K562 (cell line): ENCODE measurements around the gene WNT16. TPM values are rescaled to one million over a fixed set of nuclear protein-coding genes. Genes with fewer than 3 reads are reported as not detected.

ENCODE experiments used
- ATAC-seq: fragments of 200-7000 bp; cut with Tn5 transposase; 3 replicates; pipeline ENCODE4 v1.9.1; 2020; ENCODE audit warnings: moderate library complexity
- BruUV-seq: library from RNA; stranded (reverse); fragments of 400-500 nt; replicated peaks from 2 replicates; lab custom pipeline; 2021; lab: Mats Ljungman, UMichigan
- CTCF ChIA-PET: fragments of 300-600 bp; formaldehyde crosslinking; extraction: SDS; loops from one replicate; lab custom pipeline; 2021; ENCODE audit warnings: low intra/inter-chr PET ratio; lab: Yijun Ruan, JAX
- POLR2A ChIA-PET: fragments of 300-600, 350-650 bp; sonication (Branson Sonifier 250); formaldehyde crosslinking; extraction: SDS; loops from one replicate; lab custom pipeline; 2021; ENCODE audit warnings: antibody characterized with exemption, inconsistent platforms; lab: Yijun Ruan, JAX
- DNase-seq, 4 experiments: peaks; one replicate each; pipeline versions ENCODE4 v3.0.0 to v3.0.0-alpha.2; 2011 to 2018; ENCODE audit warnings: low spot score in 3 of 4, mixed read lengths in 3 of 4; ENCODE audit errors: extremely low read depth in 1 of 4
- FAIRE-seq: peaks from 2 replicates; lab custom pipeline; 2011; peaks lifted over from hg19 to GRCh38; lab: Jason Lieb, UNC
- H2AFZ ChIP-seq: 2 replicates; pipeline ENCODE4 v1.6.0; 2011; ENCODE audit warnings: low read depth, low read length, control low read depth, inconsistent platforms
- H3K27ac ChIP-seq: fragments of 200-600 bp; 3 replicates; pipeline ENCODE4 v1.8.0; 2011; ENCODE audit warnings: low read depth, mild to moderate bottlenecking, control low read depth, inconsistent platforms, low read length, moderate library complexity, mixed read lengths; ENCODE audit errors: extremely low read depth
- H3K27me3 ChIP-seq, 2 experiments: fragments of 300-600 bp in 1 of 2; 2 replicates in 1 of 2; 3 replicates in 1 of 2; pipeline versions ENCODE4 v1.6.0 to v1.8.0; 2011; ENCODE audit warnings: inconsistent platforms in 2 of 2, low read length in 2 of 2, mild to moderate bottlenecking in 1 of 2, mixed read lengths in 1 of 2, moderate library complexity in 1 of 2; ENCODE audit not compliant: control insufficient read depth in 2 of 2, insufficient read depth in 2 of 2
- H3K36me3 ChIP-seq: fragments of 300-600 bp; 3 replicates; pipeline ENCODE4 v1.8.0; 2011; ENCODE audit warnings: mild to moderate bottlenecking, low read length, inconsistent platforms; ENCODE audit not compliant: control insufficient read depth, insufficient read depth
- H3K4me1 ChIP-seq, 2 experiments: fragments of 200-600 bp in 1 of 2; replicated peaks in 1 of 2; 2 replicates in 1 of 2; 3 replicates in 1 of 2; pipeline versions ENCODE4 v1.5.1 to v1.8.0; 2011; ENCODE audit warnings: inconsistent platforms in 2 of 2, low read length in 2 of 2, mild to moderate bottlenecking in 1 of 2, mixed read lengths in 1 of 2, moderate library complexity in 1 of 2; ENCODE audit not compliant: control insufficient read depth in 2 of 2, insufficient read depth in 2 of 2
- H3K4me2 ChIP-seq: 2 replicates; pipeline ENCODE4 v1.6.1; 2011; ENCODE audit warnings: low read length, control low read depth, inconsistent platforms, mixed read lengths; ENCODE audit not compliant: insufficient read depth
- H3K4me3 ChIP-seq: fragments of 200-600 bp; sonication (generic), shearing (Covaris generic); 2 replicates; pipeline ENCODE4 v1.5.1; 2016; ENCODE audit warnings: control low read depth, inconsistent platforms
- H3K79me2 ChIP-seq: fragments of 200-600 bp; 3 replicates; pipeline ENCODE4 v1.8.0; 2011; ENCODE audit warnings: low read length, inconsistent platforms; ENCODE audit not compliant: control insufficient read depth, insufficient read depth
- H3K9ac ChIP-seq, 2 experiments: 2 replicates each; pipeline versions ENCODE4 v1.6.0 to v1.6.1; 2011; ENCODE audit warnings: low read depth in 2 of 2, low read length in 2 of 2, control low read depth in 1 of 2, inconsistent platforms in 1 of 2, mild to moderate bottlenecking in 1 of 2, mixed read lengths in 1 of 2; ENCODE audit not compliant: insufficient read depth in 1 of 2
- H3K9me1 ChIP-seq: one replicate; pipeline ENCODE4 v1.6.0; 2011; ENCODE audit warnings: inconsistent platforms, mild to moderate bottlenecking, low read length, moderate library complexity; ENCODE audit not compliant: control insufficient read depth, insufficient read depth
- H3K9me3 ChIP-seq: replicated peaks from 2 replicates; pipeline ENCODE4 v1.5.1; 2011; ENCODE audit warnings: low read depth, low read length, inconsistent platforms; ENCODE audit not compliant: control insufficient read depth, insufficient read depth
- H4K20me1 ChIP-seq: replicated peaks from 2 replicates; pipeline ENCODE4 v1.6.1; 2011; ENCODE audit warnings: low read length, inconsistent platforms, mixed read lengths; ENCODE audit not compliant: control insufficient read depth, insufficient read depth
- ELF1 ChIP-seq: fragments of 200-800 bp; sonication (Bioruptor generic); IDR thresholded peaks from 2 replicates; pipeline ENCODE4 v1.6.1; 2016; ENCODE audit warnings: missing genetic modification characterization, missing compliant biosample characterization
- HEY1 ChIP-seq: fragments of 250-450 bp; sonication (Bioruptor Pico); IDR thresholded peaks from 2 replicates; pipeline ENCODE4 v1.5.0; 2020; ENCODE audit warnings: mild to moderate bottlenecking, moderate library complexity, borderline replicate concordance
- KDM1A ChIP-seq, 2 experiments: fragments of 450-650 bp; IDR thresholded peaks; 2 replicates each; pipeline ENCODE4 v1.6.1; 2016; ENCODE audit warnings: mild to moderate bottlenecking in 2 of 2
- MAFG ChIP-seq: fragments of 450-650 bp; conservative IDR thresholded peaks from 2 replicates; pipeline ENCODE4 v1.6.1; 2016; ENCODE audit warnings: missing genetic modification characterization, missing compliant biosample characterization
- ZNF668 ChIP-seq: fragments of 250-450 bp; sonication (Bioruptor Pico); IDR thresholded peaks from 2 replicates; pipeline ENCODE4 v1.8.0; 2022; ENCODE audit warnings: mild to moderate bottlenecking, inconsistent platforms
- WGBS: fragments of 100-300 bp; shearing (Covaris generic); methylation state at CpG from one replicate; pipeline ENCODE4 v1.1.6; 2016; ENCODE audit warnings: low coverage, mixed read lengths; ENCODE audit not compliant: insufficient coverage; ENCODE audit errors: missing lambda C conversion rate; 5-methylcytosine and 5-hydroxymethylcytosine counted together
- in situ Hi-C: fragments of 300-500 bp; cut with MboI; formaldehyde crosslinking; loops from 4 replicates; pipeline ENCODE4 v1.15.0; 2018; ENCODE audit warnings: inconsistent platforms, mixed read lengths
- intact Hi-C: fragments of 100-400 bp; cut with micrococcal nuclease; formaldehyde crosslinking; loops from 2 replicates; pipeline ENCODE4 v1.14.2; 2022
- polyA plus RNA-seq, 8 experiments: library from polyadenylated mRNA; depleted of rRNA in 4 of 8; stranded (reverse) in 5 of 8; unstranded in 3 of 8; fragments of >200 nt; fragmentation: Nextera tagmentation in 2 of 8; fragmentation: Illumina TruSeq in 1 of 8; extraction: Ambion mirVana in 2 of 8; extraction: Trizol in 1 of 8; gene quantifications; 2 replicates each; pipeline versions ENCODE4 v1.2.1 to v1.2.3, GENCODE V29; 2011 to 2014; ENCODE audit warnings: inconsistent platforms in 1 of 8, missing spikeins in 1 of 8
- total RNA-seq, 7 experiments: library from RNA; depleted of rRNA in 6 of 7; stranded (reverse); fragments of >200 nt in 6 of 7; fragmentation: Illumina TruSeq in 2 of 7; extraction: Trizol in 2 of 7; gene quantifications; 2 replicates each; pipeline versions ENCODE4 v1.2.1 to v1.2.3, GENCODE V29; 2011 to 2021; ENCODE audit warnings: low replicate concordance in 1 of 7
- TF ChIP-seq, protein P1 (sequence below), 2 experiments: fragments of 450-650 bp in 1 of 2; sonication (generic) in 1 of 2; formaldehyde crosslinking; conservative IDR thresholded peaks; 2 replicates each; pipeline versions ENCODE4 v1.4.0 to v1.8.1; 2020 to 2022; ENCODE audit warnings: mild to moderate bottlenecking in 1 of 2, missing genetic modification reagents in 1 of 2
- TF ChIP-seq, protein P2 (sequence below): fragments of 150-350 bp; conservative IDR thresholded peaks from 2 replicates; pipeline ENCODE4 v1.6.1; 2014; ENCODE audit warnings: low read length

The WNT16 gene
- total and polyA plus RNA-seq, 9 of the 15 experiments (the other 6 are each of a cell fraction or from before 2014, with no cell fraction given): 0.06 to 0.07 TPM; not detected in 7

DNA sequence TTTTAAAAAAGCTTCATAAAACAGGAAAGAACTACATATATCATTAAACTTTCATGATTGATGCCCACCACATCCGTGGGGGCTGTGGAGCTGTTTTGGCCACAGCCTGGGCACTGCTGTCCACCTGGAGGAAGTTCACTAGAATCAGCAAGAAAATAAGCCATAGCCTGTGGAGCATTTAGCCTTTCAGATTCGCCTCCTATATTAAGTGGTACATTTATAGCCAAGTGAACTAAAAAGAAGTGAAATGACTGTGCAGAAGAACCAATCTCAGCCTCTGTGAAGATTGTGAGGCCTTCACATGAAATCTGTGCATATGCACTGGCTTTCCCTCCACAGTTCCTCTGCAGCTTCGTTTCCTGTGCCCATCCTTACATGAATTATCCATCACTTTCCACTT is 23.5 kb downstream of the WNT16 start:
- POLR2A ChIA-PET: interaction anchor here (0.5 to 1.3 kb wide), 6 partner anchors 9 to 398 kb away, joined by 3 to 4 read pairs (median 3); no protein-coding TSS in a partner anchor
- Histone ChIP-seq H3K4me2 (no peak overlapping the region), H3K36me3 (peaks cover 49% of the 10 kb centered on the region; the same call in 2 of the 3 replicates), H4K20me1 (no peaks in the 10 kb centered on the region), H3K9me1 (no peaks in the 10 kb centered on the region), H3K9me3 (no peaks in the 10 kb centered on the region), H3K4me3 (no peak overlapping the region), H3K79me2 (no peaks in the 10 kb centered on the region), H3K9ac (no peak overlapping the region), H3K4me1 (no peaks in the 10 kb centered on the region), H3K27ac (no peak overlapping the region), H3K27me3 (no peaks in the 10 kb centered on the region), H2AFZ (no peak overlapping the region)
- no TSS peak for BruUV-seq
- in situ Hi-C loops: loop anchor here (25.0 kb wide), 1 partner anchor 635 kb away; no protein-coding TSS in a partner anchor
- CTCF ChIA-PET: no interaction called here
- FAIRE-seq: no peak
- DNase-seq: no peak
- intact Hi-C loops: no loop called here
- no peak for ATAC-seq
- 46% methylated on average over 3 of the region's 3 CpGs for WGBS
- TF ChIP-seq, protein P1, sequence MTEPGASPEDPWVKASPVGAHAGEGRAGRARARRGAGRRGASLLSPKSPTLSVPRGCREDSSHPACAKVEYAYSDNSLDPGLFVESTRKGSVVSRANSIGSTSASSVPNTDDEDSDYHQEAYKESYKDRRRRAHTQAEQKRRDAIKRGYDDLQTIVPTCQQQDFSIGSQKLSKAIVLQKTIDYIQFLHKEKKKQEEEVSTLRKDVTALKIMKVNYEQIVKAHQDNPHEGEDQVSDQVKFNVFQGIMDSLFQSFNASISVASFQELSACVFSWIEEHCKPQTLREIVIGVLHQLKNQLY (CRISPR knock-in tag; conservative IDR thresholded peaks at IDR 0.05): no peak
- TF ChIP-seq KDM1A (IDR thresholded peaks at IDR 0.05) (no peak), ELF1 (tag) (no peak), ZNF668 (CRISPR knock-in tag) (no peak), MAFG (tag) (no peak), HEY1 (no peak)
- TF ChIP-seq, protein P2, sequence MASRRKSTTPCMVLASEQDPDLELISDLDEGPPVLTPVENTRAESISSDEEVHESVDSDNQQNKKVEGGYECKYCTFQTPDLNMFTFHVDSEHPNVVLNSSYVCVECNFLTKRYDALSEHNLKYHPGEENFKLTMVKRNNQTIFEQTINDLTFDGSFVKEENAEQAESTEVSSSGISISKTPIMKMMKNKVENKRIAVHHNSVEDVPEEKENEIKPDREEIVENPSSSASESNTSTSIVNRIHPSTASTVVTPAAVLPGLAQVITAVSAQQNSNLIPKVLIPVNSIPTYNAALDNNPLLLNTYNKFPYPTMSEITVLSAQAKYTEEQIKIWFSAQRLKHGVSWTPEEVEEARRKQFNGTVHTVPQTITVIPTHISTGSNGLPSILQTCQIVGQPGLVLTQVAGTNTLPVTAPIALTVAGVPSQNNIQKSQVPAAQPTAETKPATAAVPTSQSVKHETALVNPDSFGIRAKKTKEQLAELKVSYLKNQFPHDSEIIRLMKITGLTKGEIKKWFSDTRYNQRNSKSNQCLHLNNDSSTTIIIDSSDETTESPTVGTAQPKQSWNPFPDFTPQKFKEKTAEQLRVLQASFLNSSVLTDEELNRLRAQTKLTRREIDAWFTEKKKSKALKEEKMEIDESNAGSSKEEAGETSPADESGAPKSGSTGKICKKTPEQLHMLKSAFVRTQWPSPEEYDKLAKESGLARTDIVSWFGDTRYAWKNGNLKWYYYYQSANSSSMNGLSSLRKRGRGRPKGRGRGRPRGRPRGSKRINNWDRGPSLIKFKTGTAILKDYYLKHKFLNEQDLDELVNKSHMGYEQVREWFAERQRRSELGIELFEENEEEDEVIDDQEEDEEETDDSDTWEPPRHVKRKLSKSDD: no peak
